GM19023 (cell line): ENCODE results near the gene SYCE1L.
"Not testable (repeated sequence)": the region's sequence is repeated elsewhere in the genome, so short reads cannot be mapped to it uniquely, and the experiment has no call there.

ENCODE experiments used
- ATAC-seq: cut with Tn5 transposase; IDR thresholded peaks from one replicate; pipeline ENCODE4 v1.9.1; 2021; ENCODE audit warnings: mild to moderate bottlenecking, moderate library complexity; ENCODE audit not compliant: unreplicated experiment

The SYCE1L gene

GRCh38 chr16:77242471-77242870 is 43.3 kb downstream of the SYCE1L start:
- ATAC-seq = not testable (repeated sequence)

DNA sequence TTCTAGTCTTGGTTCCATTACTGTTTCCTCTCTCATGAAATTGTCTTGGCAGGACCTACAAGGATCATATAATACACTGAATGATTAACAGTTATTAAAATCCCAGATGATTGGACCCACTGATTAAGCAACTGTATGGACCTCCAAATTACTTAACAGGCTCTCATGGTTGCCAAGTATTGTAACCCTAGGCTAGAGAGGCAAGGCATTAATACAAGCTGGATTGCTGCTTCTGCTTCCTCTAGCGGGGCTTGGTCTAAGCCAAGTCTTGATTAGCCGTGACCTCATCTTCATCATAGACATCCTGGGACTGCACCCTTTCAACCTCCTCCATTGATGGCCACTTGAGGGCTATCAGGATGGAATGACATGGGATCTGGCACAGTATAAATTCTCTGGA is 46.9 kb downstream of the SYCE1L start:
- ATAC-seq = no peak

DNA sequence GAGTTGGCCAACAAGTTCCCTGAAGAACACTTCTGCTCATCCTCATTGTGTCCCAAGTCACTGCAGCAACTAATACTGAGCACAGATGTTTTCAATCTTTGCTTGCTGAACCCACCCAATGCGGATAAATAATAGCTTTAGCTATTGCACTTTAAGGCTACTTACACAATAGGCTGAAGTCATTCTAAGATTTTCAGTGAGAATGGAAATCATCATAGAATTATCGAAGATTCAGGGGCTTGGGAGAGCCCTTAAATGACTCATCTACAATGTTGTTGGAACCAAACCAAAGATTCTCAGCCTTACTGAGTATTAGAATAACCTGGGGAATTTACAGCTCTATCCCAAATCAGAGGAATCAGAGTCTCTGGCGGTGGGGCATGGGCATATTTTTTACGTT is 51.2 kb downstream of the SYCE1L start:
- no peak for ATAC-seq
